Activated naive CD4-positive, alpha-beta T cell treated with Interleukin-2 at 50 U/mL for 16 hours (primary cell): Measurements from ENCODE around the gene OR52K2.
"Not testable (repeated sequence)": the region's sequence is repeated elsewhere in the genome, so short reads cannot be mapped to it uniquely, and the experiment has no call there.

Source experiments
- DNase-seq: peaks from one replicate; pipeline ENCODE4 v3.0.0-alpha.2; 2020

Gene OR52K2

GRCh38 chr11:4481240-4481582, 32.1 kb downstream of the OR52K2 start:
- no peak for DNase-seq

GRCh38 chr11:4482445-4482844, 33.4 kb downstream of the OR52K2 start, which contains the start of gene OR52K1:
TSS of gene OR52K1 (plus strand) at chr11:4482646. CDS start at chr11:4488901, 6,255 bp downstream.
- DNase-seq = no peak

- DNase-seq = no peak
Observed at GRCh38 chr11:4484310-4484709, 35.2 kb downstream of the OR52K2 start.

GRCh38 chr11:4491405-4491804, 42.3 kb downstream of the OR52K2 start:
- DNase-seq = not testable (repeated sequence)

- no peak for DNase-seq
Observed at GRCh38 chr11:4491878-4492606, 42.9 kb downstream of the OR52K2 start.

- no peak for DNase-seq
Observed at GRCh38 chr11:4493480-4493818, 44.4 kb downstream of the OR52K2 start.

GRCh38 chr11:4495487-4495886, 46.4 kb downstream of the OR52K2 start:
- no peak for DNase-seq

GRCh38 chr11:4495986-4496385, 46.9 kb downstream of the OR52K2 start:
- DNase-seq = no peak

- no peak for DNase-seq
Observed at GRCh38 chr11:4496557-4497248, 47.6 kb downstream of the OR52K2 start.
